CD14-positive monocyte (primary cell): ENCODE measurements around the gene NDUFS6. TPM values are rescaled to one million over a fixed set of nuclear protein-coding genes. Genes with fewer than 3 reads are reported as not detected.

Experiments used
- DNase-seq, 3 donors: peaks; one replicate each; pipeline ENCODE4 v3.0.0-alpha.2; 2011 to 2022
- H2AFZ ChIP-seq: 2 replicates; pipeline ENCODE4 v1.6.0; 2012; ENCODE audit warnings: mild to moderate bottlenecking, low read depth, low read length, inconsistent platforms; ENCODE audit not compliant: insufficient read depth, poor library complexity, severe bottlenecking
- H3K27ac ChIP-seq, 2 donors: 1 replicate in 1 of 2; 2 replicates in 1 of 2; pipeline ENCODE4 v1.5.1; 2012 to 2013; ENCODE audit warnings: low read length in 2 of 2, control low read depth in 1 of 2, inconsistent platforms in 1 of 2, low read depth in 1 of 2, mild to moderate bottlenecking in 1 of 2
- H3K27me3 ChIP-seq, 2 donors: one replicate each; pipeline versions ENCODE4 v1.6.0 to v1.6.1; 2011 to 2013; ENCODE audit warnings: low read length in 2 of 2; ENCODE audit not compliant: control insufficient read depth in 2 of 2, insufficient read depth in 2 of 2
- H3K36me3 ChIP-seq, 2 donors: replicated peaks in 1 of 2; 1 replicate in 1 of 2; 2 replicates in 1 of 2; pipeline versions ENCODE4 v1.5.1 to v1.6.1; 2012 to 2013; ENCODE audit warnings: low read length in 2 of 2, control low read depth in 1 of 2, inconsistent platforms in 1 of 2, mild to moderate bottlenecking in 1 of 2; ENCODE audit not compliant: insufficient read depth in 2 of 2, control insufficient read depth in 1 of 2
- H3K4me1 ChIP-seq, 2 donors: 1 replicate in 1 of 2; 2 replicates in 1 of 2; pipeline versions ENCODE4 v1.5.1 to v1.6.1; 2012 to 2013; ENCODE audit warnings: low read length in 2 of 2, control low read depth in 1 of 2, inconsistent platforms in 1 of 2, mild to moderate bottlenecking in 1 of 2, moderate library complexity in 1 of 2; ENCODE audit not compliant: insufficient read depth in 2 of 2, control insufficient read depth in 1 of 2
- H3K4me2 ChIP-seq: replicated peaks from 2 replicates; pipeline ENCODE3; 2012; ENCODE audit warnings: low read length, moderate library complexity, mild to moderate bottlenecking; ENCODE audit not compliant: poor library complexity, severe bottlenecking; ENCODE audit errors: extremely low read depth
- H3K4me3 ChIP-seq, 3 experiments: fragments of 200-600 bp in 1 of 3; sonication (generic) in 1 of 3; replicated peaks in 1 of 3; 1 replicate in 2 of 3; 2 replicates in 1 of 3; pipeline ENCODE4 v1.5.1; 2011 to 2013; ENCODE audit warnings: low read length in 3 of 3, mild to moderate bottlenecking in 3 of 3, control low read depth in 2 of 3, low read depth in 2 of 3, inconsistent platforms in 1 of 3, moderate library complexity in 1 of 3
- H3K79me2 ChIP-seq: 2 replicates; pipeline ENCODE4 v1.6.0; 2012; ENCODE audit warnings: mild to moderate bottlenecking, control low read depth, inconsistent platforms, low read length, moderate library complexity; ENCODE audit not compliant: insufficient read depth
- H3K9ac ChIP-seq: 2 replicates; pipeline ENCODE4 v1.6.0; 2017; ENCODE audit warnings: low read length, mild to moderate bottlenecking; ENCODE audit not compliant: insufficient read depth, poor library complexity, severe bottlenecking
- H3K9me3 ChIP-seq, 2 donors: replicated peaks in 1 of 2; 1 replicate in 1 of 2; 2 replicates in 1 of 2; pipeline versions ENCODE4 v1.5.1 to v1.6.1; 2012 to 2013; ENCODE audit warnings: low read length in 2 of 2, control low read depth in 1 of 2; ENCODE audit not compliant: control insufficient read depth in 1 of 2, insufficient read depth in 1 of 2
- H4K20me1 ChIP-seq: 2 replicates; pipeline ENCODE4 v1.6.0; 2012; ENCODE audit warnings: mild to moderate bottlenecking, low read length, control low read depth, moderate library complexity; ENCODE audit not compliant: insufficient read depth
- H3K27ac Mint-ChIP-seq, 7 donors: one replicate each; pipeline ENCODE4 v1.8.0; 2020; ENCODE audit warnings: mild to moderate bottlenecking in 7 of 7, mixed read lengths in 7 of 7, moderate library complexity in 6 of 7, inconsistent platforms in 2 of 7
- H3K27me3 Mint-ChIP-seq, 3 donors: one replicate each; pipeline ENCODE4 v1.8.0; 2021 to 2022; ENCODE audit warnings: low read depth in 3 of 3, mild to moderate bottlenecking in 3 of 3, mixed read lengths in 3 of 3, moderate library complexity in 3 of 3, inconsistent platforms in 1 of 3
- H3K36me3 Mint-ChIP-seq, 2 donors: one replicate each; pipeline ENCODE4 v1.8.0; 2020; ENCODE audit warnings: mixed read lengths in 2 of 2, inconsistent platforms in 1 of 2, mild to moderate bottlenecking in 1 of 2
- H3K4me1 Mint-ChIP-seq: one replicate; pipeline ENCODE4 v1.8.0; 2020; ENCODE audit warnings: mild to moderate bottlenecking, mixed read lengths
- H3K4me3 Mint-ChIP-seq, 2 donors: one replicate each; pipeline ENCODE4 v1.8.0; 2020; ENCODE audit warnings: mild to moderate bottlenecking in 2 of 2, mixed read lengths in 2 of 2, moderate library complexity in 1 of 2
- H3K9me3 Mint-ChIP-seq, 7 donors: one replicate each; pipeline ENCODE4 v1.8.0; 2020 to 2022; ENCODE audit warnings: mixed read lengths in 7 of 7, mild to moderate bottlenecking in 6 of 7, moderate library complexity in 6 of 7, inconsistent platforms in 2 of 7
- CTCF ChIP-seq: fragments of 200-600 bp; IDR thresholded peaks from one replicate; pipeline ENCODE4 v1.8.0; 2022; ENCODE audit warnings: antibody characterized with exemption, mild to moderate bottlenecking
- WGBS: methylation state at CpG from one replicate; pipeline ENCODE4 v1.1.5; 2013; ENCODE audit warnings: missing lambda C conversion rate; ENCODE audit not compliant: insufficient coverage; 5-methylcytosine and 5-hydroxymethylcytosine counted together
- intact Hi-C, 2 donors: fragments of 100-400 bp; cut with micrococcal nuclease; formaldehyde crosslinking; loops; one replicate each; pipeline versions ENCODE4 v1.15.0 to v1.15.1; 2023
- polyA plus RNA-seq, 3 donors: library from polyadenylated mRNA; depleted of rRNA in 1 of 3; unstranded in 2 of 3; stranded (reverse) in 1 of 3; fragments of 300-500 nt in 2 of 3; fragments of >200 nt in 1 of 3; fragmentation: Illumina TruSeq in 2 of 3; gene quantifications; 1 replicate in 2 of 3; 2 replicates in 1 of 3; pipeline ENCODE4 v1.2.3, GENCODE V29; 2012 to 2021

Gene NDUFS6
- polyA plus RNA-seq, 3 donors, result 20.5 to 62.3 (median 62.2) TPM

GRCh38 chr5:1760231-1760630, 41.0 kb upstream of the NDUFS6 start:
- no peaks in the 10 kb centered on the region for H3K36me3 Mint-ChIP-seq
- Histone ChIP-seq H2AFZ (no peak overlapping the region), H3K9ac (no peak overlapping the region), H3K36me3 (no peaks in the 10 kb centered on the region), H3K9me3 (no peaks in the 10 kb centered on the region), H3K27ac (no peak overlapping the region), H3K27me3 (no peaks in the 10 kb centered on the region), H3K79me2 (no peaks in the 10 kb centered on the region), H3K4me1 (no peaks in the 10 kb centered on the region), H3K4me2 (no peak overlapping the region), H4K20me1 (no peaks in the 10 kb centered on the region), H3K4me3 (no peak overlapping the region)
- H3K4me1 Mint-ChIP-seq, result no peaks in the 10 kb centered on the region
- peaks cover 10 to 33% (median 11%) of the 10 kb centered on the region in 3 donors for H3K27me3 Mint-ChIP-seq
- WGBS, result no CpG with 5 or more reads among the region's 4 CpGs
- DNase-seq, result no peak
- no peak overlapping the region for H3K27ac Mint-ChIP-seq
- no peak overlapping the region for H3K4me3 Mint-ChIP-seq
- intact Hi-C loops, result loop anchor here in 1 of 2 donors (10.0 kb wide), 1 partner anchor 275 kb away; no protein-coding TSS in a partner anchor
- H3K9me3 Mint-ChIP-seq, result peaks cover 0 to 8% (median 0%) of the 10 kb centered on the region in 7 donors
- TF ChIP-seq CTCF, result no peak

GRCh38 chr5:1760656-1761452, 40.4 kb upstream of the NDUFS6 start:
- Mint-ChIP-seq H3K4me3 (no peak overlapping the region), H3K36me3 (no peaks in the 10 kb centered on the region), H3K9me3 (peaks cover 0 to 8% (median 0%) of the 10 kb centered on the region in 7 donors), H3K4me1 (no peaks in the 10 kb centered on the region), H3K27me3 (peaks cover 7 to 29% (median 10%) of the 10 kb centered on the region in 3 donors), H3K27ac (no peak overlapping the region)
- Histone ChIP-seq H3K4me2 (no peak overlapping the region), H4K20me1 (no peaks in the 10 kb centered on the region), H3K79me2 (no peaks in the 10 kb centered on the region), H3K36me3 (no peaks in the 10 kb centered on the region), H3K9me3 (no peaks in the 10 kb centered on the region), H3K27me3 (no peaks in the 10 kb centered on the region), H2AFZ (no peak overlapping the region), H3K4me1 (no peaks in the 10 kb centered on the region), H3K9ac (no peak overlapping the region), H3K27ac (no peak overlapping the region), H3K4me3 (no peak overlapping the region)
- 85% methylated on average over 28 of the region's 28 CpGs for WGBS
- peak in 1 of 3 donors; percentile 2 for DNase-seq
- intact Hi-C loops, result loop anchor here in 1 of 2 donors (10.0 kb wide), 1 partner anchor 274 kb away; no protein-coding TSS in a partner anchor
- no peak for TF ChIP-seq CTCF
